ENCODE measurements around the gene KCTD5.

DNA sequence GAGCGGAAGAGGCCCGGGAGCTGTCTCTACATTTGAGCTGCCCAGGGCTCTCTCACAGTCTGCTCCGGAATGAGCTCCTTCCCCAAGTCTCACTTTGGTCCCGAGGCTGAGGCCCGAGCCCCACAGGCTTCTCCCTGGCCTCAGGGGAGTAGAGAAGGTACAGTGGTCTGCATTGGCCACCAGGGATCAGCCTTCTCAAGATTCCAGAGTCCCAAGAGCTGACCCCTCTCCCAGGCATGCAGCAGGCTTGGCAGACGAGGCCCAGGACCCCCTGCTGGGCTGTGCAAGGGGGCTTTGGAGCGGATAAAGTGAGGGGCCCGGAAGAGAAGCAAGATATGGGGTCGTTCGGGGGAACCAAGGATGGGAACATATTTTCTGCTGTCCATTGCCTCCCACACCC is 34.6 kb downstream of the KCTD5 start:
- TF ChIP-seq, protein P1, sequence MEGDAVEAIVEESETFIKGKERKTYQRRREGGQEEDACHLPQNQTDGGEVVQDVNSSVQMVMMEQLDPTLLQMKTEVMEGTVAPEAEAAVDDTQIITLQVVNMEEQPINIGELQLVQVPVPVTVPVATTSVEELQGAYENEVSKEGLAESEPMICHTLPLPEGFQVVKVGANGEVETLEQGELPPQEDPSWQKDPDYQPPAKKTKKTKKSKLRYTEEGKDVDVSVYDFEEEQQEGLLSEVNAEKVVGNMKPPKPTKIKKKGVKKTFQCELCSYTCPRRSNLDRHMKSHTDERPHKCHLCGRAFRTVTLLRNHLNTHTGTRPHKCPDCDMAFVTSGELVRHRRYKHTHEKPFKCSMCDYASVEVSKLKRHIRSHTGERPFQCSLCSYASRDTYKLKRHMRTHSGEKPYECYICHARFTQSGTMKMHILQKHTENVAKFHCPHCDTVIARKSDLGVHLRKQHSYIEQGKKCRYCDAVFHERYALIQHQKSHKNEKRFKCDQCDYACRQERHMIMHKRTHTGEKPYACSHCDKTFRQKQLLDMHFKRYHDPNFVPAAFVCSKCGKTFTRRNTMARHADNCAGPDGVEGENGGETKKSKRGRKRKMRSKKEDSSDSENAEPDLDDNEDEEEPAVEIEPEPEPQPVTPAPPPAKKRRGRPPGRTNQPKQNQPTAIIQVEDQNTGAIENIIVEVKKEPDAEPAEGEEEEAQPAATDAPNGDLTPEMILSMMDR (IDR thresholded peaks at IDR 0.05; ENCODE audit: borderline replicate concordance, extremely low read depth, low read length, poor library complexity, severe bottlenecking) = no peak
- TF ChIP-seq EZH2 (IDR thresholded peaks at IDR 0.05; ENCODE audit: borderline replicate concordance, low read depth, low read length, severe bottlenecking) = no peak

All from DND-41 (cell line).